Measurements from ENCODE around the gene OXLD1. TPM values are rescaled to one million over a fixed set of nuclear protein-coding genes. Genes with fewer than 3 reads are reported as not detected.

OXLD1 gene
- total RNA-seq, 1 experiment from 2014 or later = 40.2 TPM

DNA sequence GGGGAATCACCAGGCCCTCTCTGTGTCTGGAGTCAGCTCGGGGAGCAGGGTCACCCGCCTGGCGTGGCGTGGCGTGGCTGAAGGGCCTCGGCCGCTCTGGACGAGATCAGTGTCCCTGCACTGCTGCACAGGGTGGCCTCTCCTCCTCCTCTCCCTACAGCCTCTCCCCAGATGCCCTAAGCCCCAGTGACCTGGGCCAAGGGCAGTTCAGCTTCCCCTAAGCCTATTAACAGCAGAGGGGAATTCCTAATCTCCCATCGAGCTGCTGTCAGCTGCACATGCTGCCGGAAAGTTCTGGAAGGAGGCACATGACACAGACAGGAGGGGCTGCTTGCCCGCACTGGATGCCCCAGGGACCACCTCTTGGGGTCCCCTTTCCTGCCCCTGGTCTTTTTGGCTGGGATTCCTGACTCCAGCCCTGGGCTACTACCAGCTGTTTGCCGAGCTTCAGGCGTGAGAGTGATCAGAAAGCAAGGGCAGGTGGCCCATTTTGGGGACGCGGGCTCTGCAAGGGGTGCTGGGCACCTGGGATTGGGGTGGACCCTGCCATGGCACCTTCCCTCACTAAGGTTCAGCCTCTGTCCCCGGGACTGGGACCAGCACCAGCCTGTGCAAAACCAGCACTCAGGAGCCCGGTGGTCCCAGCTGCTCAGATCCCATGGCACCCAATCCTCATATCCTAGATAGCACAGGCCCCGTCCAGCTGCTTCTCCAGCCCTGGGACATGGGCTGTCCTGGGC, 10.9 kb downstream of the OXLD1 start:
- Histone ChIP-seq H3F3A (ENCODE audit: insufficient read depth, low read depth) (peaks cover 18% of the 10 kb centered on the region), H4K20me1 (ENCODE audit: insufficient read depth) (no peaks in the 10 kb centered on the region), H3K27me3 (ENCODE audit: insufficient read depth, low read depth) (no peaks in the 10 kb centered on the region), H3K27ac (no peak overlapping the region), H3K9me3 (ENCODE audit: insufficient read depth, low read depth) (no peaks in the 10 kb centered on the region), H3K4me1 (replicated peaks; ENCODE audit: insufficient read depth) (peaks cover 19% of the 10 kb centered on the region), H3K4me2 (no peak overlapping the region), H3K4me3 (no peak overlapping the region), H2AFZ (no peak overlapping the region), H3K79me2 (ENCODE audit: low read depth) (no peaks in the 10 kb centered on the region), H3K9me2 (ENCODE audit: insufficient read depth) (no peaks in the 10 kb centered on the region), H3K36me3 (ENCODE audit: low read depth) (no peaks in the 10 kb centered on the region)
- BruUV-seq (replicated peaks) = no TSS peak
- TF ChIP-seq, protein P1, sequence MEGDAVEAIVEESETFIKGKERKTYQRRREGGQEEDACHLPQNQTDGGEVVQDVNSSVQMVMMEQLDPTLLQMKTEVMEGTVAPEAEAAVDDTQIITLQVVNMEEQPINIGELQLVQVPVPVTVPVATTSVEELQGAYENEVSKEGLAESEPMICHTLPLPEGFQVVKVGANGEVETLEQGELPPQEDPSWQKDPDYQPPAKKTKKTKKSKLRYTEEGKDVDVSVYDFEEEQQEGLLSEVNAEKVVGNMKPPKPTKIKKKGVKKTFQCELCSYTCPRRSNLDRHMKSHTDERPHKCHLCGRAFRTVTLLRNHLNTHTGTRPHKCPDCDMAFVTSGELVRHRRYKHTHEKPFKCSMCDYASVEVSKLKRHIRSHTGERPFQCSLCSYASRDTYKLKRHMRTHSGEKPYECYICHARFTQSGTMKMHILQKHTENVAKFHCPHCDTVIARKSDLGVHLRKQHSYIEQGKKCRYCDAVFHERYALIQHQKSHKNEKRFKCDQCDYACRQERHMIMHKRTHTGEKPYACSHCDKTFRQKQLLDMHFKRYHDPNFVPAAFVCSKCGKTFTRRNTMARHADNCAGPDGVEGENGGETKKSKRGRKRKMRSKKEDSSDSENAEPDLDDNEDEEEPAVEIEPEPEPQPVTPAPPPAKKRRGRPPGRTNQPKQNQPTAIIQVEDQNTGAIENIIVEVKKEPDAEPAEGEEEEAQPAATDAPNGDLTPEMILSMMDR (conservative IDR thresholded peaks at IDR 0.05) = no peak
- TF ChIP-seq EZH2 (IDR thresholded peaks at IDR 0.05; ENCODE audit: low read depth) = no peak
- ChIA-PET POLR2A (ENCODE audit: unreplicated experiment) (no interaction called here), CTCF (no interaction called here)
- no peak for DNase-seq
- intact Hi-C loops (cut with micrococcal nuclease; ENCODE audit: unreplicated experiment) = no loop called here

DNA sequence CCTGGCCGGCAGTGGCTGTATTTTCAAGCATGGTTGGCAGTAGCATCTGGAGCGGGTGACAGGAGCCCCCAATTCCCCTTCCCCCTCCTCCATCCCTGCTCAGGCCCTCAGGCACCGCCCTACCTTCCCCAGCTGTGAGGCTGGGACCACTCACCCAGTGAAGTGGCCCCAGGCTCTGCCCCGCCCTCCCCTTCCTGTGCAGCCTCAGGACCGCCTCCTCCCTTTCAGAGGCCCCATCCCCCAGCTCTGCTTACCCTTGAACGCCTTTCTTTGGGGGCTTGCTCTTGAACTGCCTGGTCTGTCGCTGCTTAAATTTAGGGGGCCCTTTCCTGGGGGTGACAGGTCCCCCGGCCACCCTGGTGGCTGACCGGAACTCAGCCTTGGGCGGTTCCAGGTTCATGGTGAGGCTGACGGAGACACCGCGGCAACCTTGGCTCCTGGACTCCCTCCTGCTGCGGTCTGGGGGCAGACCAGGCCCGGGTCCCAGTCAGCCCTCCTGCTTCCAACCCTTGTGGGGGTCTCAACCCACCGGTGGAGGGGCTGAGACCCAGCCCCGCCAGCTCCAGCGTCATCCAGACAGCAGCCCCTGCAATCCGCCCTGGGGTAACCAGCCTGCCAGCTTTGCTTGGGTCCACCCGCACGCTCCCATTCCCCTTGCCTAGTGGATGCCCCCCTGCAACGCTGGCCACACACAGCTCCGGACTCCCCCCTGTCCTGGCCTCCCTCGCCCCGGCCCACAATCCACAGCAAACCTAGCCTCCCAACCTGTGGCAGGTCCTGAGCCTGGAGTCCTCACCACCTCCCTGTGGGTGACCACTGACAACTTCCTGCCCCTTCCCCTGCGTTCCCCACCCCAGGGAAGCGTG, 13.3 kb downstream of the OXLD1 start:
- H2AFZ ChIP-seq = no peak overlapping the region
- H3K27ac ChIP-seq = no peak overlapping the region
- no peaks in the 10 kb centered on the region for H3F3A ChIP-seq (ENCODE audit: insufficient read depth, low read depth)
- no peak overlapping the region for H3K4me2 ChIP-seq
- no peaks in the 10 kb centered on the region for H3K9me2 ChIP-seq (ENCODE audit: insufficient read depth)
- CTCF ChIA-PET = no interaction called here
- no peak for DNase-seq
- H4K20me1 ChIP-seq (ENCODE audit: insufficient read depth) = no peaks in the 10 kb centered on the region
- BruUV-seq (replicated peaks) = no TSS peak
- TF ChIP-seq, protein P1 (conservative IDR thresholded peaks at IDR 0.05) = no peak
- TF ChIP-seq EZH2 (IDR thresholded peaks at IDR 0.05; ENCODE audit: low read depth) = no peak
- POLR2A ChIA-PET (ENCODE audit: unreplicated experiment) = no interaction called here
- intact Hi-C loops (cut with micrococcal nuclease; ENCODE audit: unreplicated experiment) = no loop called here
- H3K79me2 ChIP-seq (ENCODE audit: low read depth) = no peaks in the 10 kb centered on the region
- H3K36me3 ChIP-seq (ENCODE audit: low read depth) = no peaks in the 10 kb centered on the region
- no peaks in the 10 kb centered on the region for H3K4me1 ChIP-seq (replicated peaks; ENCODE audit: insufficient read depth)
- no peak overlapping the region for H3K4me3 ChIP-seq
- H3K27me3 ChIP-seq (ENCODE audit: insufficient read depth, low read depth) = no peaks in the 10 kb centered on the region
- H3K9me3 ChIP-seq (ENCODE audit: insufficient read depth, low read depth) = no peaks in the 10 kb centered on the region

DNA sequence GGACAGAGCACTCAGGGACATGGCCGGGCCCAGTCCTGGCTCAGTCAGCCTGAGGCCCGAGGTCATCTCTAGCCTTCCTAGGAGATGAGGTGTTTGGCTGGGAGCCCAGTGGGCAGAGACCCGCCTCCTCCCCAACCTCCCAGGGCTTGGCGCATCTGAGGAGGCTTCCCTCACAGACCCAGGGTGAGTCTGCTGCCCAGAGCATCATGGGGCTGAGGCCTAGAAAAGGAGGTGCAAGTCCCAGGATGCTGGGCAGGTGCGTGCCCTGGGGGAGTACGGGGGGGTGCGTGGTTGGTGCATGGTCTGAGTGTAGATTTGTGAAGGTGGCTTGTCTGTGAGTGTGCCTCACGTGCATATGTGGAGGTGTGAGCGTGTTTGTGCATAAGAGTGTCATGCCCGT, 14.7 kb downstream of the OXLD1 start:
- Histone ChIP-seq H4K20me1 (ENCODE audit: insufficient read depth) (no peaks in the 10 kb centered on the region), H3K79me2 (ENCODE audit: low read depth) (no peaks in the 10 kb centered on the region), H2AFZ (no peak overlapping the region), H3K9me3 (ENCODE audit: insufficient read depth, low read depth) (no peaks in the 10 kb centered on the region), H3K4me3 (no peak overlapping the region), H3K4me2 (no peak overlapping the region), H3F3A (ENCODE audit: insufficient read depth, low read depth) (no peaks in the 10 kb centered on the region), H3K27me3 (ENCODE audit: insufficient read depth, low read depth) (no peaks in the 10 kb centered on the region), H3K27ac (no peak overlapping the region), H3K36me3 (ENCODE audit: low read depth) (no peaks in the 10 kb centered on the region), H3K9me2 (ENCODE audit: insufficient read depth) (no peaks in the 10 kb centered on the region), H3K4me1 (replicated peaks; ENCODE audit: insufficient read depth) (no peaks in the 10 kb centered on the region)
- DNase-seq = peak; percentile 70 to 89
- TF ChIP-seq, protein P1 (conservative IDR thresholded peaks at IDR 0.05) = no peak
- no peak for TF ChIP-seq EZH2 (IDR thresholded peaks at IDR 0.05; ENCODE audit: low read depth)
- intact Hi-C loops (cut with micrococcal nuclease; ENCODE audit: unreplicated experiment) = no loop called here
- POLR2A ChIA-PET (ENCODE audit: unreplicated experiment) = no interaction called here
- CTCF ChIA-PET = no interaction called here
- no TSS peak for BruUV-seq (replicated peaks)

All from PC-9 (cell line).